HTR-8/SVneo (cell line): Measurements from ENCODE around the gene ZNF76.
"Not testable (repeated sequence)": the region's sequence is repeated elsewhere in the genome, so short reads cannot be mapped to it uniquely, and the experiment has no call there.

Experiments
- DNase-seq: peaks from one replicate; pipeline ENCODE4 v3.0.0; 2011; ENCODE audit warnings: low spot score, mixed read lengths; ENCODE audit not compliant: insufficient read length
- FAIRE-seq: peaks from 2 replicates; lab custom pipeline; 2011; peaks lifted over from hg19 to GRCh38; lab: Jason Lieb, UNC

The ZNF76 gene

GRCh38 chr6:35319346-35320030 lies 60.0 kb downstream of the ZNF76 start:
- DNase-seq (no peak), FAIRE-seq (no peak)

GRCh38 chr6:35320031-35320410 lies 60.5 kb downstream of the ZNF76 start:
- DNase-seq (no peak), FAIRE-seq (no peak)

GRCh38 chr6:35321091-35321490 lies 61.6 kb downstream of the ZNF76 start:
- DNase-seq, result no peak
- no peak for FAIRE-seq

GRCh38 chr6:35327349-35328027 lies 68.0 kb downstream of the ZNF76 start:
- DNase-seq (peak; percentile 79), FAIRE-seq (no peak)

- DNase-seq (no peak), FAIRE-seq (no peak)
Observed at GRCh38 chr6:35328108-35328723, 68.7 kb downstream of the ZNF76 start.

- DNase-seq, FAIRE-seq: not testable (repeated sequence)
Observed at GRCh38 chr6:35328965-35329364, 69.4 kb downstream of the ZNF76 start.

- DNase-seq, result no peak
- no peak for FAIRE-seq
Observed at GRCh38 chr6:35330541-35331119, 71.1 kb downstream of the ZNF76 start.

- FAIRE-seq, DNase-seq: not testable (repeated sequence)
Observed at GRCh38 chr6:35332074-35332887, 72.7 kb downstream of the ZNF76 start.

- DNase-seq, result no peak
- FAIRE-seq, result no peak
Observed at GRCh38 chr6:35341557-35341956, 82.0 kb downstream of the ZNF76 start.

- peak; percentile 89 for FAIRE-seq
- DNase-seq, result peak; percentile 98
Observed at GRCh38 chr6:35342258-35343091, 82.9 kb downstream of the ZNF76 start, which contains the start of gene PPARD. TSS of gene PPARD (plus strand) at chr6:35342558. CDS start at chr6:35411088, 68,530 bp downstream.

- no peak for FAIRE-seq
- DNase-seq, result no peak
Observed at GRCh38 chr6:35343092-35343834, 83.7 kb downstream of the ZNF76 start.

- DNase-seq, result no peak
- FAIRE-seq, result no peak
Observed at GRCh38 chr6:35343835-35344550, 84.5 kb downstream of the ZNF76 start.
